Superior temporal gyrus (tissue), 1 donor: Measurements from ENCODE around the gene FAM3D.
"Not testable (repeated sequence)": the region's sequence is repeated elsewhere in the genome, so short reads cannot be mapped to it uniquely, and the experiment has no call there.

Experiments
- DNase-seq: peaks from one replicate; pipeline ENCODE4 v3.0.0-alpha.2; 2016; ENCODE audit errors: extremely low spot score

The FAM3D gene

GRCh38 chr3:58683466-58683865, 16.9 kb upstream of the FAM3D start:
- no peak for DNase-seq

GRCh38 chr3:58683001-58683458, 16.5 kb upstream of the FAM3D start:
- DNase-seq: no peak

GRCh38 chr3:58681863-58682262, 15.3 kb upstream of the FAM3D start:
- DNase-seq: no peak

- DNase-seq: no peak
Observed at GRCh38 chr3:58680879-58681525, 14.4 kb upstream of the FAM3D start.

- DNase-seq: no peak
Observed at GRCh38 chr3:58679974-58680666, 13.5 kb upstream of the FAM3D start.

- no peak for DNase-seq
Observed at GRCh38 chr3:58679446-58679845, 12.9 kb upstream of the FAM3D start.

GRCh38 chr3:58678177-58678970, 11.8 kb upstream of the FAM3D start:
- DNase-seq: not testable (repeated sequence)

- DNase-seq: no peak
Observed at GRCh38 chr3:58672880-58673279, 6.3 kb upstream of the FAM3D start.

- DNase-seq: no peak
Observed at GRCh38 chr3:58672451-58672850, 5.9 kb upstream of the FAM3D start.

GRCh38 chr3:58670506-58671135, 4.0 kb upstream of the FAM3D start:
- no peak for DNase-seq

- no peak for DNase-seq
Observed at GRCh38 chr3:58668247-58668646, 1.7 kb upstream of the FAM3D start.

GRCh38 chr3:58667704-58668103, 1.1 kb upstream of the FAM3D start:
- DNase-seq: no peak

GRCh38 chr3:58667229-58667628, 655 bp upstream of the FAM3D start:
- no peak for DNase-seq

GRCh38 chr3:58665405-58665804, 1.2 kb downstream of the FAM3D start:
- no peak for DNase-seq

- no peak for DNase-seq
Observed at GRCh38 chr3:58664611-58665010, 2.0 kb downstream of the FAM3D start.

- DNase-seq: no peak
Observed at GRCh38 chr3:58661836-58662420, 4.6 kb downstream of the FAM3D start.

- DNase-seq: no peak
Observed at GRCh38 chr3:58660998-58661397, 5.6 kb downstream of the FAM3D start.

GRCh38 chr3:58659051-58659675, 7.4 kb downstream of the FAM3D start:
- DNase-seq: no peak

GRCh38 chr3:58658508-58658907, 8.1 kb downstream of the FAM3D start:
- no peak for DNase-seq

GRCh38 chr3:58657571-58658141, 8.9 kb downstream of the FAM3D start:
- DNase-seq: no peak

GRCh38 chr3:58657036-58657520, 9.5 kb downstream of the FAM3D start:
- no peak for DNase-seq
